ENCODE measurements around the gene PTPRN2.

Gene PTPRN2

DNA sequence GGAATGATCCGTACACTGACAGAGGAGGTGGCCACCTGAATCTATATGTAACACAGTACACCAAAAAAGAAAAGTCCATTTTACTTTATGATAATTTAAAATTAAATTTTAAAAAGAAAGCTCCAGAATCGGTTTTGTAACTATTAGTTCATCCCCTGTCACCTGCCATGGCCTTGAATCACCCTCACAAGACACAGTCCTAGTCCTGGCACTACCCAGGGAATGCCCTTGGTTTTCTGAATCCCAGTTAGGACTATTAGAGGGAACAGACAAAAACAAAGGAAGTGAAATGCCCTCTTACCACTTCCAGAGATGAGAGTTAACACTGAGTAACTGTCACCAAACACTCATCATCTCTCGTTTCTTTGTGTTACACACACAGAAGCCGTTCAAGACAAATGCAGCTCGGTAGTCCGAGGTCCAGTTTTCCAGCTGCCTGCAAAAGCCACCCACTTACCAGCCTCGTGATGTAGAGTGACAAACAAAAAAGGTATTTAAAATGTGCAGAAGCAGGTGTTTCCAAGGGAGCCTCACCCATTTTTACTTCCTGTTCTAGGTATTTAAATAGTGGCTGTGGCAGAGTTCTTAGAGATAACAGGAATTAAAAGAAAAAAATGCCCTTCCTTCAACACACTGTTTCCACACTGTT lies 6.1 kb downstream of the PTPRN2 start:
- in situ Hi-C loops (cut with MboI; ENCODE audit: low sequenced_read_pairs) = no loop called here

DNA sequence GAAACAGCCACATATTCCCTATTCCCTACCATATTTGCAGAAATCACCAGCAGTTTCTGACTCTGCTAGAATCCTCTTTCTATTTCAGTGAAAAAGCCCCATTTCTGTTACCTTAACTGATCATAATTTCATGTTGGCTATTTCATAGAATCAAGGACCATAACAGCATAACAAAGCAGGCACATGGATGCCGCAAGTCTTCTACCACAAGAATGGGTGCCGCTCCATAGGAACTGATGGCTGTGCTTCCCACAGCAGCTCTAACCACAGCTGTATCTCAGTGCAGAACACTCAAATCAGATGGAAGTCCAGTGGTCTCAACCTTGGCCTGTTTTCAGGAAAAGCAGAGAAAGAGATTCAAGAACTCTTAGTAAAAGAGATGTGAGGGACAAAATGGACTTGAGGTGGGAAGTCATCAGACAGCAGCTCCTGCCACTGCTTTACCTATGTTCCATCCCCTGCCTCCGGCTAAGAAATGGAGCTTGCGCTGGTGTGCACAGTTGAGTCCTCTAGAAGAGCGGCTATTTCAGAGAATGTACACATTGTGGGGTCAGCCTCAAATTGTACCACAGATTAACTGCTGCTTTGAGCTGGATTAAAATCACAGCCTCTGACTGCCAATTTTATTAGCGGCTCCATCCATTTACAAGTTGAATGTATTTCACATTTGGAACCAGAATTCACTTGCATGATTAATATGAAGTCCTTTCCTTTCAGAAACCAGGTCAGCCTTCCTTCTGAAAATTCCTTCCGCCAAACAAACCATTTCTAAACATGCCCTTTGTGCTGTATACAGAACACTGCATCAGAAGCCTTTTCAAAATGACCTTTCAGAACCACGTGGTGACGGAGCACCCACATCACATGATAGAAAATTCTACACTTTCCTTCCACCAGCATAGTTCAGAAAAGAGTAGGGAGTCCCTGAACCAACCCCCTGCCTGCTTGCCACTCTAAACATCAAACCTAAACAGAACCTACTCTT lies 7.7 kb downstream of the PTPRN2 start:
- in situ Hi-C loops (cut with MboI; ENCODE audit: low sequenced_read_pairs) = no loop called here

DNA sequence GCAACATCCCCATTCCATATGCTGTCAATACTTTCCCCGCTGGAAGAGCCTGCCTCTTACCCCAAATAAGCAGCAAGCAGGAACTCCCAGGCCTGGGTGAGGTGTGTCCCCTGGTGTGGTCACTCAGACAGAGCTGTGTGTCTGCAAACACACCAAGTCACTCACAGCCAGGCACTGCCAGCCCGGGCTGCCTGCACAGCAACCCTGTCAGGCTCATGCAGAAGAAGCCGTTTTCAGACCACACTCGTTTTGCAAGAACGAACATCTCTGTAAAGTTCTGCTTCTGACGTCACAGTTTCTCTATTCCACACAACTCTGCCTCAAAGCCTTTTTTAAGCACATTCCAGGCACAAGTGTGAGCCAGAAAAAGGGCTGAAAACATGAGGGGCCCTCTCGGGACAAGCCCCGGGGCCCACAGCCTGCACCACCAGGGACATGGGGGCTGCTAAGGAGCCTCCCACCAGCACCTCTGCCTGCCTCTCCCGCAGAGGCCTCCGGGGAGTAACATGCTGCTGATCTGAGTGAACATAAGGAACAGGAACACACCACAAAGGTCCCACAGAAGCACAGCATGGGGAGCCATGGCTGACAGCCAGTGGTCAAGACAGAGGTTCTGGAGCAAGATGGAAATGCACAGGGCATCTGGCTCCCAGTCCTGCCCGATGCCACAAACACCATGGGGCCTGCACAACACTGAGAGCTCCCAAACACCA lies 11.4 kb downstream of the PTPRN2 start:
- in situ Hi-C loops (cut with MboI; ENCODE audit: low sequenced_read_pairs) = no loop called here

DNA sequence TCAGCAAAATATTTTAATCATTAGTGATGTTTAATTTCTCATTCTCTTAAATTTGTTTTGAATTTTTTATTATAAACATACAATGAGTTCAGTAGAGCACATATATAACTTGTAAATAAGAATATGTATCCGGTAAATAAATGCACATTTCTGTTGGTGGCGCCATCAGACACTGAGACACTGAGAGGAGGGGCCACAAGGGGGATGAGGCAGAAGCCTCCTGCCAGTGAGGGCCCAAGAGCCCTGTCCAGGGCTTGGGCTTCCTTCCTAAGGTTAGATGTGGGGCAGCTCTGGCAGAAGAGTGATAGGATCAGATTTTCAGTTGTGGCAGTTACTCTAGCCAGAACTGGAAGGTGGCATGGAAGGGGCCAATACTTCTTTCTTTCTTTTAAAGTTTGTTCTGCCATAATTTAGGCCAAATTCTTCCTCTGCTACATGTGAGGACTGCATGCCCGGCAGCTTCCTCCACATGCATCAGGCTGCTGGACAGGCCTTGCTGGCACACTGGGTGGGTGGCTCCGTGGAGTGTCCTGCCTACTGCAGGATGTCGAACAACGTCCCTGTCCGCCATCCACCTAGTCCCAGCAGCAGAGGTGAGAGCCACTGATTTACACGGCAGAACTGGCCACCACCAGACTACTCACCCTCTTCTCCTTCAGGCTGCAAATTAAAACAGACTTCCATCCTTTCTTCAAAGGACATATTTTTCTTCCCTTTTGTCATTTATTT lies 13.2 kb downstream of the PTPRN2 start:
- in situ Hi-C loops (cut with MboI; ENCODE audit: low sequenced_read_pairs) = no loop called here

DNA sequence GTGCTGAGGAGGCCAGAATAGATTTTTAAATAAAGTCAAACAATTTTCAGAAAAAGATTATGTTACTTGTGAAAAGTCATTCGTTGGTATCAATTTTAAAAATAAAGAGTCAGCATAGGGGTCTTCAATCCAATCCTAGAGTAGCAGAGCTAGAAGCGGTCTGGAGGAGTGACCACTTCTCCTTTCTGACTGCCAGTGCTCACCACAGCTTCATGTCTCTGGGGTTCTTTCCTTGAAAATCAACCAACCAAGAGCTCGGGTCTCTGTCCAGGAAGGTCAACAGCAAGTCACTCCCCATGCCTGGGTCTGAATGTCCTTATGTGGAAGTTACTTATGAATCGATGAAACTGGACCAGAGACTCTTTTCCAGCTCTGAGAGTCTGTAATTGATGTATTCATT lies 14.3 kb downstream of the PTPRN2 start:
- in situ Hi-C loops (cut with MboI; ENCODE audit: low sequenced_read_pairs) = no loop called here

DNA sequence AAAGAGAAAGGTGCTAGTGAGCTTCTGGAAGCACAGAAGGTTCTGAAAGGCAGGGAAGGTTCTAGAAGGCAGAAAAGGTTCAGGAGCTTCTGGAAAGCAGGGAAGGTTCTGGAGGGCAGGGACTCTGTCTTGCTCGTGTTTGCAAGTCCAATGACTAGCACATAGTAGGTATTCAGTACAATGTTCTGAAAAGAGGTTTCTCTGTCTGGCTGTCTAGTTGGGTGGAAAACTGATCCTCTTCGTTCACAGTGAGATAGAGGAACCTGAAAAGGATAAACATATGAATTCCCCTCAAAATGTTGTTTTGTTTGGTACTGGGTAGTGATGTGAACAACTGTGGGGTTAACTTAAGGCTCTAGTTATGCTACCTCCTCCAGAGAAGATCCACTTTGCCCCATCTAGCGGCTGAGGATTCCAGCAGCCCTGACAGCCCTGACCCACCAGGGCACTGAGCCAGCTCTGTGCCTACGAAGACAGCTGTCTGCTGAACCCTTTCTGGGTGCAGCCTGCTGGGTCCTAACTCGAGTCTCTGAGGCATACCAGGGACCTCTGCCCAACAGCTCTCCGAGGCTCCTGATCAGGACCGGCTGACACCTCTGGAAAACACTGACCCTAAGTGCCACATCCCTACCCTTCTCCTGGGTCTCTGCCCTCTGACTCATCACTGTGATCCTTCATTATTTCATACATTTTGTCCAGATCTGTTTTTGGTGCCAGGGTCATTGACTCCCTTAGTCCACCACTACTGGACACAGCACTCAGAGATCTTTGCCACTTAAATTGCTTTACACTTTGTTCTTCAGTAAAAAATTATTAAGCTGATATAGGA lies 15.4 kb downstream of the PTPRN2 start:
- in situ Hi-C loops (cut with MboI; ENCODE audit: low sequenced_read_pairs) = no loop called here

DNA sequence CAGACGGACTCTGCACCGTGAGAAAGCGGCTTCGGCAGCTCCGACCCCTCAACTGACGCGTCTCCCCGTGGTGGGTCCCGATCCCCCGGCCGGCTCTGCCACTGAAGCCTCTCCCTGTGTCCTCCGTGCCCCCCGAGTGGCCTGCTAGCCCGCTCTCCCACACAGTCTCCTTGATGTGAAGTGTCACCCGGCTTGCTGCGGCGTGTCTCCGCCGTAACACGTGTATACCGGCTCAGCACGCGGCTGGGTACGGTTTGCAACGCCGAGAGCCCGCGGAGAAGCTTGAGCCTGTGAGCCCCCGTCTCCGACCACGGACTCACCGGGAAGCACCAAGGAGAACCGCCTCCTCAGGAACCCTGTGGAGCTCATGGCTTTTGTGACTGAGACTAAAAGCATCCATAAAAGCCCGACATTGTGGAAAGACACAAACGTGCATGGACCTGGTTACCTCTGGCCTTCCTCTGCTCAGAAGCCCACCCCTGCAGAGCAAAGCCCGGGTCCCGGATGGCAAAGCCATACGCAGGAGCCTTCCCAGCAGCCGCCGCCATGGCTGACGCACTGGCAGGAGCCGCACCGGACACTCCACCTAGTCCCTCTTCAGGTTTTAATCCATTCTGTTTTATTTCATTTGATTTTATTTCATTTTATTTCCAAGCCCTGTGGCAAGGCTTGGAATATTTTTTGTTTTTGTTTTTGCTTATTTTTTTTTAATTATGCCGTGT lies 17.0 kb downstream of the PTPRN2 start:
- in situ Hi-C loops (cut with MboI; ENCODE audit: low sequenced_read_pairs) = no loop called here

DNA sequence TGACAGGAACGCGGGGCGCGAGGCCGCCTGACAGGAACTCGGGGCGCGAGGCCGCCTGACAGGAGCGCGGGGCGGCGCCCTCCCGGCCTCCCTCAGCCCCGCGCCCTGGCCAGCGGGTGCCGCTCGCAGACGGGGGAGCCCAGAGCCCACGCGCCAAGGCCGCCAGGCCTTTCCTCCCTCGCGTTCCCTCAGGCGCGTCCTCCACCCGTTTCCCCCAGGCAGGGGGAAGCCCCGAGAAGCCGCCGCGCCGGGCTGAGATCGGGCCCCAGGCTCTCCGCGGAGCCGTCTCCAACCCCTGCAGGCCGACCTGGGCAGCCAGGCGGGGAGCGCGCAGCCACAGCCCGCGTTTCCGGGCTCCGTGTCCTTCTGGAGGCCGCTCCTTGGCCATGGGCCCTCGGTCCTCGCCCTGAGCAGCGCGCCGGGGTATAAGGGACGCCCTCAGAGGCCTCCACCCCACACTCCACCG lies 17.7 kb downstream of the PTPRN2 start:
- in situ Hi-C loops (cut with MboI; ENCODE audit: low sequenced_read_pairs) = no loop called here

DNA sequence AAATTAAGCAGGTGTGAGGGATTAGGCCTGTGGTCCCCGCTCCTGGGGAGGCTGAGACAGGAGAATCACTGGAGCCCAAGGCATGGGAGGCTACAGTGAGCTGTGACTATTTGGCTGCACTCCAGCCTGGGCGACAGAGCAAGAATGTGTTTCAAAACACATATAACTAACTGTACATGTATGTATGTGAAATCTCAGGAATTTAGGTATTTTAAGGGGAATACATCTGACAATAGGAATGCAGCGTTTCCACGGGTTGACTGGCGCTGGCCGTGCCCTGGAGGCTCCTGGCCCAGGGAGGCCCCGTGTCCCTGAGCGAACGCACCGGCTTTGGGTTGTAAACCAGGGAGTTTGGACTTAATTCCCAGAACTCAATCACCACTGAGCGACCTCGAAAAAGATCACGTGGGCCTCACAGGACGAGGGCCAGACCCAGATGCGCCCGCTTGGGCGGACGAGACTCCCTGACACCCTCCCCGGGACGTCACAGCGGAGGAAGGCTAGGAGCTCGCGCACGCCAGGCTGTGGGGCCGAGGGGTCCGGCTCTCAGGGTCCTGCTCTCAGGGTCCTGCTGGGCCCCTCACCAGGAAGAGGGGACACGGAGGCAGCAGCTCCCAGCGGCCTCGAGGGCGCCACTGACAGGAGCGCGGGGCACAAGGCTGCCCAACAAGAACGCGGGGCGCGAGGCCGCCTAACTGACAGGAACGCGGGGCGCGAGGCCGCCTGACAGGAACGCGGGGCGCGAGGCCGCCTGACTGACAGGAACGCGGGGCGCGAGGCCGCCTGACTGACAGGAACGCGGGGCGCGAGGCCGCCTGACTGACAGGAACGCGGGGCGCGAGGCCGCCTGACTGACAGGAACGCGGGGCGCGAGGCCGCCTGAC lies 18.4 kb downstream of the PTPRN2 start:
- in situ Hi-C loops (cut with MboI; ENCODE audit: low sequenced_read_pairs) = no loop called here

DNA sequence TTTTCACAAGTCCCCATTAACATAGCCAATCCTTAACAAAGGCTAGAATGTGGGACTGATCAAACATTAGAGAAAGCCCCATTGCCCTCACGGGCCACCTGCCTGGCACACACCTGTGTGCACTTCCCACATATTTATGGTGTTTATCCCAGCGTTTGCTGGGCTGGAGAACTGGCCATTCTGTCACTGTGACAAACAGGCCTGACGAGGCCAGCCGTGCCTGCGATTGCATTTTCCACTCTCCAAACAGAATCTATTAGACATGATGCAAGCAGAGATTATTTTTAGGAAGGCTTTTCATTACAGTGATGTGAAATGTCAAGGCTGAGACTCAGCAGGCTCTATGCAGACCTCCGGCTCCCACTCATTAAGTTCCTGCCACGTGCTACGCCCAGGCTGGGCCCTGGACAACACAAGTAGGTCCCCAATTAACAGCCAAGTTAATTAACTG lies 20.4 kb downstream of the PTPRN2 start:
- in situ Hi-C loops (cut with MboI; ENCODE audit: low sequenced_read_pairs) = no loop called here

DNA sequence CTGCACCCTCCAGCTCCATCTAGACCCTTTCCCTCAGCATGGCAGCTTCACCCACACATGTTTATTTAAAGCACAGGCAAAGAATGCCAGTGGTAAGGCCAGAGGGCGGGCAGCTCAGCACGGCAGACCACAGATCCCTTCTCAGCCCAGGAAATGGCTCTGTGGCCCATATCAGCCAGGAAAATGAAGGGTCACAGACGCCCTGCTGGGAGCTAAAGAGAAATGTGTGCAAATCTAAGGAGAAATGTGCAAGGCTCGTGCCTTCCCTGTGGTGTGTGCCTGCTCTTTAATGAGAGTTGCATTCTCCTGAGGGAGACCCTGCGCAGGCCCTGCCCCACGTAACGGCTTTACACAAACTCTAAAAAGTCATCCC lies 23.0 kb downstream of the PTPRN2 start:
- in situ Hi-C loops (cut with MboI; ENCODE audit: low sequenced_read_pairs) = no loop called here

DNA sequence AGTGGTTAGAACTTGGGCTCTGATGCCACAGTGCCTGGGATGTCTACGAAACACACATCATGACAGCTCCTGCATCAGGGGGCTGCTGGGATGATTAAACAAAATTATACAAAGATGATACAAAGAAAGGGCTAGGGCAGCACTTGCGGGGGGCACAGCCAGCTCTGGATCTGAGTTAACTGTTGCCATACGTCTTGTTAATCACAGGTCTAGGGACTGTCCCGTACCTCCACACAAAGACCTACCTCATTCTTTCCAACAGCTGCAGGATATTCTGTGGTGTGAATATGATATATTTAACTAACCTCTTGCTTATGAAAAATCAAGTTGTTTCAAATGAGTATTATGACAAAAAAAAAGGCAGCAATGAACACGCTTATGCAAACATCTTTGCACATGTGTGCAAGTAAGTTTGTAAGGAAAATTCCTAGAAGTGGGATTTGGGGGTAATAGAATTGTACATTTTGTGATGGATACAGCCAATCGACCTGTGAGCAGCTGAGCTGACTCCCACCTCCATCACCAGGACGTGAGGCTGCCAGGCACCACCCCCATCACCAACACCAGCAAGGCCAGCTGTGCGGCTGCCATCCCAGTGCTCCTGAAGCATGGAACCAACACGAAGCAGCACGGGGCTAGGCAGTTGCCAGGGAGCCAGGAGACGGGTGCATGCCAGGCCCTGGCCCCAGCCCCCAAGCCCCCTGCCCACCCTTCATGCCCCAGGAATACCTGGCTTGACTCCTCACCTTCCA lies 23.5 kb downstream of the PTPRN2 start:
- in situ Hi-C loops (cut with MboI; ENCODE audit: low sequenced_read_pairs) = no loop called here

DNA sequence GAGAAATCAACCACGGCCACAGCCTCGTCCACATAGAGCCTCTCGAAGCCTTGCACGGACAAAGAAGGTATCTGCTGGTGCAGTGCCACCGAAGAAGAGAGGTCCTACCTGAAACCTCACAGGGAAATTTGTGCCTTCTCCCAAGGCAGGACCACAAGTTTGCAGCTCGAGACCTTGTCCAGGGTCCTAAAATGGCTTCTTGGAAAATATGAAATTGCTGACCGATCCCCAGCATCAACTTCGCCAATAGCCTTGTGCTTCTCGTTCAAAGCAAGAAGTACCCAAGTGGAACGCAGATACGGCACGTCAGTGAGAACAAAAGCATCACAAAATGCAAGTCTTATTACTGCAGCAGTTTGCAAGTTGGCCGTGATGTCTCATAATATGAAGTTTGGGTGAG lies 24.6 kb downstream of the PTPRN2 start:
- in situ Hi-C loops (cut with MboI; ENCODE audit: low sequenced_read_pairs) = no loop called here

DNA sequence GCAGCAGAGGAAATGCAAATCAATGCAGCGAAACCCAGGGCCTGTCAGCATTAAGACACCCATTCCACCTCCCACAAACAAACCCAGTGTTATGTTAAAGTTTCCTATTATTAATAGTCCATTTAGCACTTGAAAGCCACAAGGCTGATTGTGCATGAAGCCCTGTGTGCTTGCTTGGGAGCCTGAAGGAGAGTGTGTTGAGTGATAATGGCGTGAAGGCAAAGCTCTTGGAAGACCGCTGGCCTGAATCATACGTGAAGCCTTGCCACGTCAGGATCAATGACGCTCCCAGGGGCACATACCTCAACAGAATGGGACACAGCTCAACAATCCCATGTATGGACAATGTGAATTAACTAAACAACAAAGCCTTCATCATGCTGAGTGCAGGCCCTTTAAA lies 25.1 kb downstream of the PTPRN2 start:
- in situ Hi-C loops (cut with MboI; ENCODE audit: low sequenced_read_pairs) = no loop called here

DNA sequence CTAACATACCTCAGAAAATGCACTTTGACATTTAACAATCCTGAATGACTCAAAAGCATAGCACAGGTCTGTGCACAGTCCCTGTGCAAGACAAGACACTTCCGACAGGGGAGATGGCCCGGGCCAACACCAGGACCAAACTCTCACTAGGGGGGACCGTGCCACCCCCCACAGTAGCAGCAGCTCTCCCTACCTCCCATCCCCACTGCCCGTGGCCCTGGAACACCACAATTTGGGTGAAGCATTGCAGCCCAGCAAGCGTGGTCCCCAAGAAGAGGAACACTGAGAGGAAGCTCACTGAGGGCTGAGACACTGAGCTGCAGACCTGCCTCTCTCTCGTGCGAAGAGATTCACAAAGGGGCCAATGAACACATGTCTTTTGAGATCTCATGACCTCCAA lies 26.0 kb downstream of the PTPRN2 start:
- in situ Hi-C loops (cut with MboI; ENCODE audit: low sequenced_read_pairs) = no loop called here

DNA sequence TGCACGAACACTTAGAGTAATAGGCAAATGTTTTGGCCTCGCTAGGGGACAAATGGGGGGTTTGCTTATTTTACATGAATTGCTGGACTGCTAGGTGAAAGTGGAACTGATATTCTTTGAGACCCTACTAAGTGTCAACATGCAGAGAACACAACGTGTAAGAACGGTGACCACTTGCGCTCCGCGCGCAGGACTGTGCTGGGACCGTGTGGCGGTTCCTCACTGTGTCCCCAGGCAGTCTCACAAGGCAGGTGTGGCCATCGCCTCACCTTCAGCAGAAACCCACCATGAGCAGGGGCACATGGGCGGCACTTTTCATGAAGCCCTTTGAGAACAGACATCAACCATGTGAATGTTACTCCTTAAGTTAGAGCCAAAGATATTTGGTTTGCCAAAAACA lies 27.2 kb downstream of the PTPRN2 start:
- in situ Hi-C loops (cut with MboI; ENCODE audit: low sequenced_read_pairs) = no loop called here

DNA sequence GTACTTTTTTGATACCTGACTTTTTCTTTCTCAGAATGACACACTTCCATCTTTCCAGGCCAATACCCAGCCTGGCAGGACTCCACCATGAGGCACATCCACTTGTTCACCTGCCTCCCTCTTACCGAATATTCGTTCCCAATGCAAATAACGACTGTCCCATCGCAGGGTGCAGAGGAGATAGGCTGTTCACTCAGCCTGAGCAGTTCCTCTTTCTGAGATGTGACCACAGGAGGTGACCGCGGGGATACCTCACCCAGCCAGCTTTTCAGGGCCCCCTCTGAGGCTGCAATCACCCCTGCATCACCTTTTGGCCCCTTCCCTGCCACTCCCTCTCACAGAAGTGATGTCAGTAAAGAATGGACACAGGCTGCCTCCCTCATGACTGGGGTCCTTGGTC lies 28.3 kb downstream of the PTPRN2 start:
- in situ Hi-C loops (cut with MboI; ENCODE audit: low sequenced_read_pairs) = no loop called here

DNA sequence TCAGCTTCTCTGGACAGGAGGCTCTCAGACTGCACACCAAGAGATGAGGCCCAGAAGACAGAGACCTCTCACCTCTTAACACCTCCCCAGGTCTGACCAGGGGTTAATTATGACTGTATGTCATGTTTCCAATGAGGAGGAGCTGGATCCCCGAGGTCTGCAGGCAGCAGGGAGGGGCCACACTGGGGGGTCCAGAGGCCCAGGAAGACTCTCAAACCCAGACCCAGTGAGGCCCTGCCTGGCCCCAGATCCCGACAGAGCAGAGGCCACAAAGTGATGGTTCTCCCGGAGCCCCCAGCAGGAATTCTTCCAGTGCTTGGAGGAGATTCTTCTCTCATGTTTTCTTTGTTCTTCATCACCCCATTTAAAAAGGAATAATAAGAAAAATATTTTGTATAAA lies 28.8 kb downstream of the PTPRN2 start:
- in situ Hi-C loops (cut with MboI; ENCODE audit: low sequenced_read_pairs) = no loop called here

Measured in hTERT RPE-1 (cell line).